Gastroesophageal sphincter (tissue), 3 donors: ENCODE results near the gene PPM1M.

ENCODE experiments used
- CTCF ChIP-seq, 4 experiments: fragments of 200-600 bp in 2 of 4; fragments of 450-650 bp in 2 of 4; sonication (generic) in 1 of 4; IDR thresholded peaks; one replicate each; pipeline ENCODE4 v1.5.1; 2017 to 2019; ENCODE audit warnings: antibody characterized with exemption in 4 of 4, mild to moderate bottlenecking in 2 of 4, moderate library complexity in 2 of 4
- POLR2AphosphoS5 ChIP-seq: sonication (generic); formaldehyde crosslinking; IDR thresholded peaks from one replicate; pipeline ENCODE4 v1.6.1; 2017; ENCODE audit warnings: antibody characterized with exemption

GRCh38 chr3:52205727-52206372, 39.7 kb upstream of the PPM1M start:
- TF ChIP-seq CTCF (IDR thresholded peaks at IDR 0.05) (no peak), POLR2AphosphoS5 (no peak)
